Thyroid gland (tissue), 4 donors: ENCODE results near the gene NDUFA11.

Source experiments
- CTCF ChIP-seq, 6 experiments: fragments of 200-600 bp in 3 of 6; fragments of 450-650 bp in 3 of 6; sonication (generic) in 3 of 6; IDR thresholded peaks; one replicate each; pipeline ENCODE4 v1.5.1; 2016 to 2019; ENCODE audit warnings: antibody characterized with exemption in 6 of 6, mild to moderate bottlenecking in 2 of 6, inconsistent platforms in 1 of 6, moderate library complexity in 1 of 6
- POLR2A ChIP-seq, 2 donors: fragments of 450-650 bp; IDR thresholded peaks; one replicate each; pipeline ENCODE4 v1.6.1; 2017; ENCODE audit warnings: antibody characterized with exemption in 2 of 2, mild to moderate bottlenecking in 2 of 2, moderate library complexity in 1 of 2

- TF ChIP-seq POLR2A (IDR thresholded peaks at IDR 0.05) (no peak), CTCF (IDR thresholded peaks at IDR 0.05) (no peak)
These were observed 32.1 kb upstream of the NDUFA11 start for GRCh38 chr19:5935473-5936291.
